ENCODE results near the gene CHMP5. TPM values are rescaled to one million over a fixed set of nuclear protein-coding genes. Genes with fewer than 3 reads are reported as not detected.

Gene CHMP5
- total RNA-seq, 4 donors from 2014 or later = 55.9 to 72.4 (median 66.0) TPM

DNA sequence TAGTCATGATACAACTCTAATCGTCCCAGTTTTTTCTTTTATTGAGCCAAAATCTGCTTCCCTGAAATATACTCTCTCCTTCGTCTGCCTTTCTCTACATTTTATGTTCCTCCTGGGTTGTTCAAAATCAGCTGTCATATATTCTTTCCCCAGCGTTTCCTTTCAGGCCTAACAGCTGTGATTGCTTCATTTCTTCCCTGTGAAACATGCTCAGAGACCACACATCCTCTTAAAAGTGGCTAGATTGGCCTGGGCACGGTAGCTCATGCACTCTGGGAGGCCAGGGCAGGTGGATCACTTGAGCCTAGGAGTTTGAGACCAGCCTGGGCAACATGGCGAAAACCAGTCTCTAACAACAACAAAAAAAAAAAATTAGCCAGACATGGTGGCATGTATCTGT is 50.5 kb downstream of the CHMP5 start:
- TF ChIP-seq CTCF (IDR thresholded peaks at IDR 0.05; ENCODE audit: low read depth) = no peak

GRCh38 chr9:33318225-33318624 is 53.4 kb downstream of the CHMP5 start:
- TF ChIP-seq CTCF (IDR thresholded peaks at IDR 0.05; ENCODE audit: low read depth) = no peak

DNA sequence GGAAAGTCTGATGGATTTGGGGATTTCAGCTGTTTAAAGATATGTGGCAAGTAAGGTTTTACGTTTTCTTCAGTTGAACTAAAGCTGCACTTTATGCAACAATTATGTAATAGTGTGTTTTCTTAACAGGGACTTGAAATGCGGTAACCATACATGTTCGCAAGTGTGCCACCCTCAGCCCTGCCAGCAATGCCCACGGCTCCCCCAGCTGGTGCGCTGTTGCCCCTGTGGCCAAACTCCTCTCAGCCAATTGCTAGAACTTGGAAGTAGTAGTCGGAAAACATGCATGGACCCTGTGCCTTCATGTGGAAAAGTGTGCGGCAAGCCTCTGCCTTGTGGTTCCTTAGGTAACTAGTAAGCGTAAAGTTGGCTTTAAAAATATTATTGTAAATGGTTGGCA is 53.9 kb downstream of the CHMP5 start:
- TF ChIP-seq CTCF (IDR thresholded peaks at IDR 0.05; ENCODE audit: low read depth) = no peak

DNA sequence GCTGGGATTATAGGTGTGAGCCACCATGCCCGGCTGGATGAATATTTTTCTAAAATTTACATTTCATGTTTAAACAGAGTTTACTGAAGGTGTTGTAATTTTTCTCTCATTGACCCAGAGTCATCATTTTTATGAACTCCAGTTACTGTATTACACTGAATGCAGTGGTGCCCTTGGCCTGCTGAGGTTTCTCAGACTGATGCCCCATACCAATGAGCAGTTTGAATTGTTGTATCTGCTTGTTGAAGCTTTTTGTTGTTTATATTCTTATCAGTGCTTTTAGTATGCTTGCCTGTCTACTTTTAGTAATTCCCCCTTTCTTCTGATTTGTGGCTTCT is 55.4 kb downstream of the CHMP5 start:
- TF ChIP-seq CTCF (IDR thresholded peaks at IDR 0.05; ENCODE audit: low read depth) = no peak

DNA sequence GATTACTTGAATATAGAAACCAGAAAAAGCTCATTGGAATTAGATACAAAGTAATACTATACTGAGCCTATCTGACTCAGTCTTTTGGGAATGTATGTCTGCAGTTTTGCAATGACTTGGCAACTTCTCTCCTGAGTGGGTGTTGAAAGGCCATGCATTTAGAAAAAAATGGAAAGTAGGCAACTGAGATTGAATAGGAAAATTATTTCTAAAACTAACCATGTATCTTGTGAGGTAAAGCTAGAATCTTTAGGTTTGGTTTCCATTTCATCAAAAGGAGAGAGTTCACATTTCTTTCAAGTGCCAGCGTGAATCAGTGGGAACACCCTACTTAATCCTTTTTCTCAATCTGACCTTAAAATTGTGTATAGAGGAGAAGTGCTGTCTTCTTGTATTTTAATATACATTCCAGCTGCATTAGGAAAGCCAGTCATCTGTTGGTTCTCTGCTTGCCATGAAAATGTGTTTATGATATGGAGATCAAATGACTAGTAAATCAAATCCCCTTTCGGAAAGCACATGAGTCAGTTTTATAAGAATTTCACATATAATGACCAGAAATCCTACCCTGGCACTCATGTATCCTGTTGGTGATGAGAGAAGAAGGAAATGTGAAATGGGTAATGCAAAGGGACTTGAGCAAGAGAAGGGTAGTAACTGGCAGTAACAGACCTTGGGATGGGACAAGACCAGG is 55.9 kb downstream of the CHMP5 start:
- TF ChIP-seq CTCF (IDR thresholded peaks at IDR 0.05; ENCODE audit: low read depth) = no peak

DNA sequence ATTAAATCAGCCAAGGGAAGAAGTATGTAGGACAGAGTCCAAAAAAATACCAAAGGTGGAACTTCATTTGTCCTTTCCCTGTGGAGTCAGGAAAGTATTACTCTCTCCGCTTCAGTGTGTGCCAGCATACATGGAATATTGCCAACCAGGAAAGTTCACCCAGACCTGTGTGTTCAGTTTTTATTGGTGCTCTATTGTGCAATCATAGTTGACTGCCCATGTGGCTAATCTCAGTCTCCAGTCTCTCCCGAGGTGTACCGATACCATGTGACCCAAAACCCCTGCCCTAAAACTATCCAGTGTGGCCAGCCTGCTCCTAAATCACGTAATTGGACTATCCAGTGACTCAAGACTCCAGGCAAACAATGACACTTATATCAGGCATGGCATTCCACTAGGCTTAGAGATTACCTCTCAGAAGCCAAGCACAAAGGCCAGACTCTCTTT is 64.3 kb downstream of the CHMP5 start:
- no peak for TF ChIP-seq CTCF (IDR thresholded peaks at IDR 0.05; ENCODE audit: low read depth)

- no peak for TF ChIP-seq CTCF (IDR thresholded peaks at IDR 0.05; ENCODE audit: low read depth)
Measured at GRCh38 chr9:33329979-33330378, 65.1 kb downstream of the CHMP5 start.

Data from subcutaneous adipose tissue (tissue), 4 donors.